HS-27A (cell line): ENCODE data around the gene MMP15.

Source experiments
- DNase-seq: peaks from one replicate; pipeline ENCODE4 v3.0.0-alpha.2; 2012; ENCODE audit warnings: low read depth, missing footprints

Gene MMP15

DNA sequence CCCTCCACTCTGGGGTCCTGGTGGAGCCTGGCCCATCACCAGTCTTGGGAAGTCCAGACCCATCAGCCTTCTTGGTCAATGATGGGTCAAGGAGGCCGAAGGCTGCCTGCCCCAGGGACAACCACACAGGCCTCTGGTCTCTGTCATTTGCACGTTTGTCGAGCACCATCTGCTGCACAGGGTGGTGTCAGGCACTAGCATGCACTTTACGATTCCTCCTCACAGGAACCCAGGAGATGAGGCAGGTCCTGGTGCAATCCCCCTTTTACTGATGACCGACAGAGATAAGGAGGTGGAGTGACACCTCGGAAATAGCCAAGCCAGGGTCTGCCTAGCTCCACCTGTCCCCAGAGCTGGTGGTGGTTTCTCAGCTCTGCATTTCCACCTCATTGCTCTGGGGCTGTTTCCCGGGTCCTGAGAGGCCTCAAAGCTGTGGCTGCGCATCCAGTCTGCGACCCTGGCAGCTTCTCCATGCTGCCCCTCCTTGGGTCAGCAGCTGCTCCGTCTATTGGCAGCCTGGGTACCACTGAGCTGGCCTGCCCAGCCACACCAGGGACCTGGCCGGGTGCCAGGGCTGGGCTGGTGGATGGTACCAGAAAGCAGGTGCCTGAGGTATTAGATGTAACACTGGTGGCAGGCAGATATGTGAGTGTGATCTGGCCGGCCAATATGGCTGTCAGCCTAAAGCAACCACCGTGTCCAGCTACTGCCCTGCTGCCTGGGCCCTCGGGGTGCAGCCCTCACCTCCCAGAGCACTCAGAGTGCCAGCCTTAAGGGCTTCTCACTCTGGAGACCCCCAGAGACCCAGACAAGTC lies 10.0 kb downstream of the MMP15 start:
- no peak for DNase-seq

DNA sequence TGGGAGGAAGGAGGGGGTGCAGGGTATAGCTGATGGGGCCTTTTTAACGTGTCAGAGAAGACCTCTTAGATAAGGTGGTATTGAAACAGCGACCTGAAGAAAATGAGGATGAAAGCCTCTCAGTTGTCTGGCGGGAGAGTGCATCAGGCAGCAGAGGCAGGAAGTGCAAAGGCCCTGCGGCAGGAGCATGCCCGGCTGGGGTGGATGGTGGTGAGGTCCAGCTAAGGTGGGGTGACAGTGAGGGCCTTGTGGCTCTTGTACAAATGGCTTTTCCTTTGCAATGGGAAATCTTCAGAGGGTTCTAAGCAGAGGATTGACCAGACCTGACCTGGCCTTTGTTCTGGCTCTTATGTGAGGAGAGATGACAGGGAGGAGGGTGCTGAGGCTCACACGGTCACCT lies 11.4 kb downstream of the MMP15 start:
- no peak for DNase-seq

DNA sequence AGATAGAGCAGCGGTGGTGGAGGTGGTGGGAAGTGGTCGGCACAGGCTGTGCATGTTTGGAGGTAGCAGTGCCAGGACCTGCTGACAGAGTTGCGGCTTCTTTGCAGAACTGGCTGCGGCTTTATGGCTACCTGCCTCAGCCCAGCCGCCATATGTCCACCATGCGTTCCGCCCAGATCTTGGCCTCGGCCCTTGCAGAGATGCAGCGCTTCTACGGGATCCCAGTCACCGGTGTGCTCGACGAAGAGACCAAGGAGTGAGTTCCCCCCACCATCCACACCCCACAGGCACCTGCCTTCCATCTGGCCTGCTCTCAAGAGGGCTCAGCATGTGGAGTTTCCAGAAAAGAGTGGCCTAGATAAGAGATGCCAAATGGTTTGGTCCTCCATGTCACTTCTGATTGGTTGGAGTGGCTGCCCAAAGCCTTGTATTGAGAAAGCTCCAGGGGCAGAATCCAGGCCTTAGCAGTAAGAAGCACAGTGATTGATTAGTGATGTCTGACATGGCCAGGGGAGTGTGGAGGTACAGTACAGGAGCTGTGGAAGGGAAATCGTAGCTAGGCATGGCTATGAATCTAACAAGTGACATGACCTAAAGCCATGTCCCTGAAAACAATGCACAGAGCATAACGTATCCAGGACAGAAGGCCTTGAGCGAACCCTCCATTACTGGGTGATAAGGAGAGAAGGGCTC lies 12.0 kb downstream of the MMP15 start:
- DNase-seq: no peak

DNA sequence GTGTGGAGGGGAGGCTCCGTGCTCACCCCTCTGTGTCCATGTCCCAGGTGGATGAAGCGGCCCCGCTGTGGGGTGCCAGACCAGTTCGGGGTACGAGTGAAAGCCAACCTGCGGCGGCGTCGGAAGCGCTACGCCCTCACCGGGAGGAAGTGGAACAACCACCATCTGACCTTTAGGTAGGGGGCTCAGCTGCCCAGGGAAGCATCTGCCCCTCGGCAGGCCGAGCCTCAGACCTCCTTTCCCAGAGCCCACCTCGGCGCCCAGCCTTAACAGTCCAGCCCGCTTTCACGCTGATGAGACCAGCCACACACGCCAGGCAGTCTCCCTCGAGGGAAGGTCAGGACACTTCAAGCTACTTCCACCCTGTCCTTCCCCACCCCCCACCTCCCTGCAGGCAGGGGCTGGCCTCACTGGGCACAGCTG lies 12.7 kb downstream of the MMP15 start:
- no peak for DNase-seq

DNA sequence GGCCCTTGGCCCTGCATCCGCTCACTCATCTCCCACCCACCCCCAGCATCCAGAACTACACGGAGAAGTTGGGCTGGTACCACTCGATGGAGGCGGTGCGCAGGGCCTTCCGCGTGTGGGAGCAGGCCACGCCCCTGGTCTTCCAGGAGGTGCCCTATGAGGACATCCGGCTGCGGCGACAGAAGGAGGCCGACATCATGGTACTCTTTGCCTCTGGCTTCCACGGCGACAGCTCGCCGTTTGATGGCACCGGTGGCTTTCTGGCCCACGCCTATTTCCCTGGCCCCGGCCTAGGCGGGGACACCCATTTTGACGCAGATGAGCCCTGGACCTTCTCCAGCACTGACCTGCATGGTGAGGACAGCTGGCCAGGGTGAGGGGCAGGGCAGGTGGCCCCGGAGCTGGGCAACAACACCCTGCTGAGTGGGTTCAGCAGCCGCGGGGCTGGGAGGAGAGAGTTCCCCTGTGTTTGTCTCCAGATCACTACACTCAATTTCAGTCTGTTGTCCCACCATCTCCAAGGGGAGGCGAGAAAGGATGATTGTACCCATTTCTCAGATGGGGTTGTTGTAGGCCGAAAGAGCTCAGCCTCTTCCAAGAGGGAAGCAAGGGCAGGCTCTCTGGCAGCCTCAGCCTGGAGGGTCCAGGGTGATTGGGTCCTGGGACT lies 14.4 kb downstream of the MMP15 start:
- no peak for DNase-seq

DNA sequence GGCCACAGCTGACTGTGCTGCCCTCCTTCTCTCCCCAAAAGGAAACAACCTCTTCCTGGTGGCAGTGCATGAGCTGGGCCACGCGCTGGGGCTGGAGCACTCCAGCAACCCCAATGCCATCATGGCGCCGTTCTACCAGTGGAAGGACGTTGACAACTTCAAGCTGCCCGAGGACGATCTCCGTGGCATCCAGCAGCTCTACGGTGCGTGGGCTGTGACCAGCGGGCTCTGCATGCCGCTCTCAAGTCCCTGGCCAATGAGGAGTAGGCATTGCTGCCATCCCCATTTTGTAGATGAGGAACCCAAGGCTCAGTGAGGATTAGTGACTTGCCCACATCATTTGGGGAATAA lies 14.9 kb downstream of the MMP15 start:
- DNase-seq: no peak

DNA sequence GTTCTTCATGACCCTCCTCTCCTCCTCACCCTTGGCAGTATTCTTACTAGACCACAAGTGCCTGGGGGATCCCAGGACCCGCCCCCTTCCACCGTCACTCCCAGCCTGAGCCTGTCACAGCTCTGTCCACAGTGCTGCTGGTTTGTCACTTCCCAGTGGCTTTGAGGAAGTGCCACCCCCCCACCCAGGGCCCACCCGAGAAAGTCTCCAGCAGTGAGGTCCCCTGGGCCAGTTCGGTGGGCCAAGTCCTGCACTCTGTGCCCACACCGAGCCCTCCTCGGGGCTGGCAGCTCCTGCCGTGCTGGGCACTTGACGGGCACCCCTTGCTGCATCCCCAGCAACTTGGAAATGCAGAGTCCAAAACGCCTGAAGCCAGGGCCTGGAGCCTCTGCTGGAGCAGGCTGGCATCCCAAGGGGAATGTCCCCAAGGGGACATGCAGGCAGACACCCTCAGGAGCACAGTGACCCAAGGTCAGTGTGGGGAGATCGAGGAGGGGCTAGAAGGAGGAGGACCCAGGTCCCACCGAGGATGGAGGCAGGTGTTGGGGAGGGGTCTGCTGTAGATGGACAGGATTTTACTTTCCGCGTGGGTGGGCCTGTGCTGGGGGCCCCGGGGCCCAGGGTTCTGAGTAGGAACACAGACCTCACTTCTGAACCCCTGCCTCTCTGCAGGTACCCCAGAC lies 15.5 kb downstream of the MMP15 start:
- DNase-seq: no peak

DNA sequence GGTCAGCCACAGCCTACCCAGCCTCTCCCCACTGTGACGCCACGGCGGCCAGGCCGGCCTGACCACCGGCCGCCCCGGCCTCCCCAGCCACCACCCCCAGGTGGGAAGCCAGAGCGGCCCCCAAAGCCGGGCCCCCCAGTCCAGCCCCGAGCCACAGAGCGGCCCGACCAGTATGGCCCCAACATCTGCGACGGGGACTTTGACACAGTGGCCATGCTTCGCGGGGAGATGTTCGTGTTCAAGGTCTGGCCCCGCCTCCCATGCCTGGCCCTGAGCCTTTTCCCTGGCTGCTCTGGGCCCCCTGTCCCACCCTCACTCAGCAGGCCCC lies 16.0 kb downstream of the MMP15 start:
- no peak for DNase-seq

DNA sequence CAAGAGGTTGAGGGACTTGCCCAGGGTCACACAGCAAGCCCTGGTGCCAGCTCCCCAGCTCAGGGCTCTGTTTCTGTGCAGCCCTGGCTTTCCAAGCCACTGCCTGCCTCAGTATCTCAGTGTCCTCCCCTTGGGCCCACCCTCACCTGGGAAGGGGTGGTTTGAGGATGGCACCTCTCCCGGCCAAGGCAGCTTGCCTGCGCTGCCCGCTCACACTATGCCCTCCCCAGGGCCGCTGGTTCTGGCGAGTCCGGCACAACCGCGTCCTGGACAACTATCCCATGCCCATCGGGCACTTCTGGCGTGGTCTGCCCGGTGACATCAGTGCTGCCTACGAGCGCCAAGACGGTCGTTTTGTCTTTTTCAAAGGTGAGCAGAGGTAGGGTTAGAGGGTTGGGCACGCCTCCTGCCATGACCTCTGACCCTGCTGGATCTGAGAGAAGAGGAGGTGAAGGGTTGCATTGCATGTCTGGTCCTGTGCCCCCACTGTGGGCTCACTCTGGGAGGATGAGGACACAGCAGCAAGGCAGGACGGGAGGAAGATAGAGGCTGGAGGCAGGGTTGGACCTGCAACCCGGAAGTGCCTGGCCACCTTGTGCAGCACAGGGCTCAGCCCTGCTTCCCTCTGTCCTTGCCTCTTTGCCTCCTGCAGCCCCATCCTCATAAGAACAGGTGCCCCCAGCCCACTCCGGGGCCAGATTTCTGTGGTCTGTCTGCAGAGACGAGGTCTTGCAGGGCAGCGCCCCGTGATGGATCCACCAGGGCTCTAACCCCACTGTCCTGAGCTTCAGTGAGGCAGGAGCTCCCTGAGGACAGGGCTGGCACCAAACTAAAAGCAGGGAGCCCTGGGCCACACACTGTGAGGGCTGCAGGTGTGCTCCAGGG lies 16.7 kb downstream of the MMP15 start:
- DNase-seq: no peak

DNA sequence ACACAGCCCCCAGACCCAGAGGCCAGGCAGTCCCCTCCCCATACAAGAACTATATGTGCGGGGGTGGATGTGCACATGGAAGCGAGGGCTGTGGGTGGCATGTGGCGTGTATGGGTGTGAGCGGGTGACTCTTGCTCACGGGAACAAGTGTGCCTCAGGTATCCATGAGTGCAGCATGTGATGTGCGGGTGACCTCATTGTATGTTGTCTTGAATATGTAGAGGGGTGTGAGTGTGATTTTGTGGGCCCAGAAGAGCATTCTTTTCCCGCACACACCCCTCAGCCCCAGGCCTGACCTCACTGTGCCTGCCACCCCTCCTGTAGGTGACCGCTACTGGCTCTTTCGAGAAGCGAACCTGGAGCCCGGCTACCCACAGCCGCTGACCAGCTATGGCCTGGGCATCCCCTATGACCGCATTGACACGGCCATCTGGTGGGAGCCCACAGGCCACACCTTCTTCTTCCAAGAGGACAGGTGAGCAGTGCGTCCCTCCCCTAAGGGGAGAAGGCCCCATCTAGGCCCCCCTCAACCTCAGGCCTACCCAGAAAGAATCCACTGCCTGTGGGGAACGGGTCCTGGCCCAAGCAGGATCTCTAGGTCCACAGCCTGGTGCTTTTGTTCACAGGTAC lies 17.4 kb downstream of the MMP15 start:
- DNase-seq: no peak

DNA sequence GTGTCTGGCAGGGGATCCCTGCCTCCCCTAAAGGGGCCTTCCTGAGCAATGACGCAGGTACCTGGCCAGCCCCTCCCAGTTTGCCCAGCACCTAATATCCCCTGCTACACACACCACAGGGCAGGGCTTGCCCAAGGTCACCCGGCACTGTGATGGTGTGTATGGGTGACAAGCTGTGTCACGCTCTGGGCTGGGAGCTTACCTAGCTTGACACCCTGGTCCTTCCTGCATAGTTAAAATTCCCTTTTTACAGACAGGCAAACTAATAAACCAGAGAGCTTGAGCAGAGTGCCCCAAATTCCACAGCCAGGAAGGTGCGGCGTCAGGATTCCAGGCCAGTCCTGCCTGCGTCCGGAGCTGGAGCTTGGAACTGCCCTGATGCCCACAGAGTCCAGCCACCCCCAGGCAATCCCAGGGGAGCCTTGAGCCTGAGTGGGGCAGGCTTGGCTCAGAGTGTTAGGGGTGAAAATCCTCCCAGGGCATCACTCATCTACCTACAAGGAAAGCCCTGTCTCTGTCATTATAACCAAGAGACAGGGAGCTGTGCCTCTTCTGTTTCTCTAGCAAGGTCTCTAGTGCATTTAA lies 18.1 kb downstream of the MMP15 start:
- no peak for DNase-seq

DNA sequence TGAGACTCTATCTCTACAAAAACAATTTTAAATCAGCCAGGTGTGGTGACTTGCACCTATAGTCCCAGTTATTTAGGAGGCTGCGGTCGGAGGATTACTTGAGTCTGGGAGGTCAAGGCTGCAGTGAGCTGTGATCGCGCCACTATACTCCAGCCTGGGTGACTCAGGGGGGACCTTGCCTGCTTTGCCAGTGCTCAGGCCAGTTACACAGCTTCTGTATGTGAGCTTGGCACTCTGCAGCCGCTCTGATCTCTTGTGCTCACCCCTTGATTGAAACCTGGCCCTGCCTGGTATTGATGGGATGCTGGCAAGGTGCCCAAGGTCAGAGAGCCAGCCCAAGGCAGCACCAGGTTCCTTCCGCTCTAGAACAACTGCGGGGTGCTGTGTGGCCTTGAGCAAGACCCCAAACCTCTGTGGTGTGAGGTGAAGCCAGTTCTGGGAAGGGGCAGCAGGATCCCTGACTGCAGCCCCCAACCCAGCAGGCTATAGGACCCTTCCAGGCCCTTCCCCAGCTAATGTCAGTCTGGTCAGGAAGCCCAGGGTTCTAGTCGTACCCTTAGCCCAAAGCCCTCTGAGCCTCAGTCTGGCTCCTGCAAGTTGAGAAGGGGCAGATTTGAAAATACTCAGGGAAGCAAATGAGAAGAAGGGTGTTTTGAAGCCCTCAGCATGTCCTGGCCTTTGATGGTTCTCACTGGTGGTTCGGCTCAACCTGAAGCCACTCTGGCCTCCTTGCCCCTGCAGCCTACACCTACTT lies 18.9 kb downstream of the MMP15 start:
- no peak for DNase-seq

DNA sequence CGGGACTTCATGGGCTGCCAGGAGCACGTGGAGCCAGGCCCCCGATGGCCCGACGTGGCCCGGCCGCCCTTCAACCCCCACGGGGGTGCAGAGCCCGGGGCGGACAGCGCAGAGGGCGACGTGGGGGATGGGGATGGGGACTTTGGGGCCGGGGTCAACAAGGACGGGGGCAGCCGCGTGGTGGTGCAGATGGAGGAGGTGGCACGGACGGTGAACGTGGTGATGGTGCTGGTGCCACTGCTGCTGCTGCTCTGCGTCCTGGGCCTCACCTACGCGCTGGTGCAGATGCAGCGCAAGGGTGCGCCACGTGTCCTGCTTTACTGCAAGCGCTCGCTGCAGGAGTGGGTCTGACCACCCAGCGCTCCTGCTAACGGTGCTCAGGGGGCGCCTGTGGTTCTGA lies 19.5 kb downstream of the MMP15 start:
- no peak for DNase-seq

DNA sequence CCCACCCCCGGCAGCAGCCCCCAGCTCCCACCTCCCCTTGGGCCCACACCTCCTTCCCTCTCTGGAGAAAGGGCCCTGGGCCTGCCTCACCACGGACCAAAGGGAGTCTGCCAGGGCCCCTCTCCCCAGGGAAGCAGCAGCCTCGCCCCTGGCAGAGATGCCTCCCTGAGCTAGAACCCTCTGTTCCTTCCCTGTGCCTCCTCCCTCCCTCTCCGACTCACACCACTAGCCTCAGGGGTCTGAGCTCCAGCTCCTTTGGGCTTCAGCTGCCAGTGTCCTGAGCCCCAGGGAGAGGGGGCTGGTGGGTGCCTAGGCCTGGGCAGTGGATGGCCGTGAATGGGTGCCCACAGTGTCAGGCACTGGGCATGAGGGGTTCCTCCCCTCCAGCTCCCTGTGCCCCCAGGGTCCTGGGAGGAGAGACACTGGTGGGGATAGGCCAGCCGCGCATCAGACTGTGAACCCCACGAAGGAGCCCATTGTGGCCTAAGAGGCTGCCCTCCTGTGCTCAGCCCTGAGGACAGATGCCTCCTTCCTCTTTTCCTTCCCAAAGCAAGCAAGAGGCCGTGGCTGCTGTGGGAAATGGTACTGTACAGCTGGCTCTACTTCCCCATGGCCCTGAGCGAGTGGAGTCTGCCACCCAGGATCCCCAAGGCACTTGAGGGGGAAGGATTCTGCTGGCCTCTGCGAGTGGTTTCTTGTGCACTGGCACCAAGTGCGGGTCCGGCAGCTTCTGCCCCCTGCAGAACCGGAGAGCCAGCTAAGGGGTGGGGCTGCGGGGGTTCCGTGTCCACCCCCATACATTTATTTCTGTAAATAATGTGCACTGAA lies 20.7 kb downstream of the MMP15 start:
- DNase-seq: no peak

DNA sequence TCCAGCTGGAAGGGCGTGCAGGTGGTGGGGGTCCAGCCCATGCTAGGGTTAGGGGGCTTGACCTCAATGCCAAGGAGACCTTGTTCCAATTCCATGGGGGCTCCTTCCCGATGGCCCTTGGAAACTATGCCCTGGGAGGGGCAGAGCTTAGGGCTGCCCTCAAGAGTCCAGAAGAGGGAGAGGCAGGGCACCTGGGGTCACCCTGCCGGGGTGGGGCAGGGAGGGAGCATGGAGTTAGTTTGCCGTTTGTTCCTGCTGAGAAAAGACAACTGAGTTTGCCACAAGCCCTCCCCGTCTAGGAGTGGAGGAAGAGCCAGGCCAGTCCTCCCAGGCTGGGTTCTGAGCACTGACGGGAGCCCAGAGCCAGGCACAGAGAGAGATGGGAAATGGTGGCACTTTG lies 21.4 kb downstream of the MMP15 start:
- DNase-seq: no peak

DNA sequence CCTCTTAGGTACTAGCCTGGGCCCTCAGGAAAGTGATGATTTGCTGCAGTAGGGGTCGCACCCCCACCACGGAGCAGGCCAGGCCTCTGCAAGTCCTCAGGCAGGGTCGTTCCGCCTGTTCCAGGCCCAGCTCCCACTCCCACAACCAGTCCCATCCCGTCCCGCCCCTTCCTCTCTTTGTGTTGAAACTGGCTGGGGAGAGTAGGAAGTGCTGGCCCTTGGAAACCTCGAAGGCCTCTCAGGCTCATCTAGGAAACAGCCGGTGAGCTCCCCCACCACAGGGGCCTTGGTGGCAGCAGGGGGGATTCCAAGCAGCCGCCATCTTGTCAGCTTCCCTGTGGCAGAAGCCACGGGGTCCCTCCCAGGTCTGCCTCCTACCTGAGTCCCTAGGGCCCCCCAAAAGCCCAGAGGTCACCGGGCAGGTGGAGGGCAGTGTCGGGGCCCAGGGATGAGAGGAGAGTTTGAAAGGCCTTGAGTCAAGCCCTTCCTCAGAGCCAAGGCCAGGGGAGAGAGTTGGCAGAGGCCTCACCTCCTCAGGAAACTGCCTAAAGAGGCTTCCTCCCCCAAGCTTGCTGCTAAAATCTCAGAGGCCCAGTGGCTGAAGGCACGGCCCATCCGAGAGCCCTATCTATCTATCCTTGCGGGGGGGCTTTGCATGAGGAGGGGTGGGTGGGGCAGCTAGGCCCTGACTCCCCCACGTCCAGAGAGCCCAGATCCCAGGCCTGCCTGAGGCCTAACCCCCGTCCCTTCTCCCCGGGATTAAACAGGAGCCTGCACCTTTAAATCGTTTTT lies 22.2 kb downstream of the MMP15 start:
- no peak for DNase-seq

DNA sequence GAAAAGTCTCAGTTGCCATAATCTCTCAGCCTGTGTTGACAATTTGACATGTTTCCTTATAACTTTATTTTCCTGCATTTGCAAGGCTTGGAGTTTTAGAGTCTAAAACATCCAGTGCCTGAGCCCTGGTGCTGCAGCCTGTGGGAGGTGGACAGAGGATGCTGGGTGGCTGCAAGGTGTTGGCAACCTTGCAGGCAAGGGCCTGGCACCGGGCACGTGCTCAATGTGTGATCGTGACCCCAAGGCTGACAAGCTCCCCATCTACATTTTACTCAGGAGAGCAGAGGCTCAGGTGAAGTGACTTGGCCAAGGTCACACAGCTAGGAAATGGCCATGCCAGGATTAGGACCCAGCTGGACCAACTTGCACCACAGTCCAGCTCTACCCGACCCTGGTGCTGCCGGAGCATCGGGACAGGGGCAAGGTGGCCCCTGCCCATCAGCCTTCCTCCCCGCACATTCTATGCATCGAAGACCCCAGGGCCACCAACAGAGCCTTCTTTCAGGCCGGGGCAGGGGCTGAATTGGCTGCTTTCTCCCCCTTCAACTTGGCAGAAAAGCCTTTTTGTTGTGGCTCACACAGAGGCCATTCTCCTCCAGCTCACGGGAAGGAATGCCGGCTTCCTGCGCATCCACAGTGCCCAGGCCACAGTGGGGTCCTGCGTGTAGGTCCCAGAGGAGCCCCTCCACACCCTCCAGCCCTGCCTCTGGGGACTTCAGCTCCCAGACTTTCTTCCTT lies 23.1 kb downstream of the MMP15 start:
- DNase-seq: no peak
